Spleen (tissue), 11 donors: ENCODE measurements around the gene NRROS. TPM values are rescaled to one million over a fixed set of nuclear protein-coding genes. Genes with fewer than 3 reads are reported as not detected.

Experiments
- DNase-seq: peaks from one replicate; pipeline ENCODE4 v3.0.0-alpha.2; 2020
- H3K27ac ChIP-seq, 8 donors: fragments of 200-600 bp; sonication (generic) in 7 of 8; 1 replicate in 4 of 8; 2 replicates in 4 of 8; pipeline versions ENCODE4 v1.5.0 to v1.8.0; 2016 to 2021; ENCODE audit warnings: inconsistent platforms in 4 of 8, mild to moderate bottlenecking in 4 of 8, moderate library complexity in 1 of 8
- H3K27me3 ChIP-seq, 7 donors: fragments of 200-600 bp; sonication (generic) in 6 of 7; replicated peaks in 1 of 7; 1 replicate in 4 of 7; 2 replicates in 3 of 7; pipeline versions ENCODE4 v1.5.0 to v1.8.0; 2016 to 2021; ENCODE audit warnings: inconsistent platforms in 3 of 7, mild to moderate bottlenecking in 1 of 7
- H3K36me3 ChIP-seq, 6 donors: fragments of 200-600 bp; sonication (generic) in 5 of 6; 1 replicate in 4 of 6; 2 replicates in 2 of 6; pipeline versions ENCODE4 v1.5.0 to v1.8.0; 2016 to 2021; ENCODE audit warnings: inconsistent platforms in 2 of 6
- H3K4me1 ChIP-seq, 6 donors: fragments of 200-600 bp; sonication (generic) in 5 of 6; 1 replicate in 3 of 6; 2 replicates in 3 of 6; pipeline versions ENCODE4 v1.5.0 to v1.8.0; 2016 to 2021; ENCODE audit warnings: inconsistent platforms in 3 of 6
- H3K4me3 ChIP-seq, 8 donors: fragments of 200-600 bp; sonication (generic) in 7 of 8; 1 replicate in 4 of 8; 2 replicates in 4 of 8; pipeline versions ENCODE4 v1.5.0 to v1.8.0; 2016 to 2021; ENCODE audit warnings: inconsistent platforms in 4 of 8, mild to moderate bottlenecking in 4 of 8, moderate library complexity in 2 of 8
- H3K9me3 ChIP-seq, 8 donors: fragments of 200-600 bp; sonication (generic) in 7 of 8; 1 replicate in 4 of 8; 2 replicates in 4 of 8; pipeline versions ENCODE4 v1.5.0 to v1.8.0; 2016 to 2021; ENCODE audit warnings: inconsistent platforms in 4 of 8
- POLR2A ChIP-seq, 3 donors: fragments of 450-650 bp; IDR thresholded peaks; one replicate each; pipeline ENCODE4 v1.5.1; 2017; ENCODE audit warnings: antibody characterized with exemption in 3 of 3, mild to moderate bottlenecking in 1 of 3
- POLR2AphosphoS5 ChIP-seq, 3 donors: sonication (generic); formaldehyde crosslinking; IDR thresholded peaks; one replicate each; pipeline ENCODE4 v1.5.1; 2017; ENCODE audit warnings: antibody characterized with exemption in 3 of 3
- WGBS, 5 donors: extraction: QIAGEN DNeasy Blood & Tissue Kit in 3 of 5; methylation state at CpG; one replicate each; pipeline versions ENCODE4 v1.1.5 to v1.1.7; 2013 to 2018; 5-methylcytosine and 5-hydroxymethylcytosine counted together
- intact Hi-C: fragments of 100-400 bp; cut with DNase I; formaldehyde crosslinking; loops from one replicate; pipeline ENCODE4 v1.15.0; 2023; ENCODE audit warnings: low total_unique reads
- polyA plus RNA-seq, 3 donors: library from polyadenylated mRNA; stranded (reverse); fragments of 200-250 nt; gene quantifications; one replicate each; pipeline ENCODE4 v1.2.1, GENCODE V29; 2013
- total RNA-seq, 7 donors: library from RNA; depleted of rRNA in 3 of 7; stranded (reverse); fragments of >200 nt in 3 of 7; fragmentation: NEBNext Ultra II Directional in 4 of 7; extraction: Animal tissue kit (Norgen Biotek cat#: 25700) in 4 of 7; gene quantifications; one replicate each; pipeline versions ENCODE4 v1.1.0 to v1.2.1, GENCODE V29; 2016 to 2021
- TF ChIP-seq, protein P1 (sequence below), 11 experiments: fragments of 200-600 bp in 7 of 11; fragments of 450-650 bp in 4 of 11; sonication (generic) in 4 of 11; IDR thresholded peaks in 8 of 11; conservative IDR thresholded peaks in 3 of 11; 1 replicate in 7 of 11; 2 replicates in 4 of 11; pipeline versions ENCODE4 v1.4.0 to v1.8.0; 2016 to 2021; ENCODE audit warnings: antibody characterized with exemption in 11 of 11, inconsistent platforms in 4 of 11, mild to moderate bottlenecking in 1 of 11
- donor health status: healthy with polysubstance abuse.
- donor health status: DM: no; HTN: no; CAD: no; lungs with moderate emphysema.
- donor health status: DM: no; HTN: no; CAD: no.
- donor health status: Bipolar disorder and iron deficiency.
- donor health status: healthy.
- donor health status: DM: no; HTN: no; CAD: no.
- donor health status: DM: yes; HTN: yes; CAD: no.

The NRROS gene
- total and polyA plus RNA-seq, 10 donors: 7.8 to 35.2 (median 29.9) TPM

DNA sequence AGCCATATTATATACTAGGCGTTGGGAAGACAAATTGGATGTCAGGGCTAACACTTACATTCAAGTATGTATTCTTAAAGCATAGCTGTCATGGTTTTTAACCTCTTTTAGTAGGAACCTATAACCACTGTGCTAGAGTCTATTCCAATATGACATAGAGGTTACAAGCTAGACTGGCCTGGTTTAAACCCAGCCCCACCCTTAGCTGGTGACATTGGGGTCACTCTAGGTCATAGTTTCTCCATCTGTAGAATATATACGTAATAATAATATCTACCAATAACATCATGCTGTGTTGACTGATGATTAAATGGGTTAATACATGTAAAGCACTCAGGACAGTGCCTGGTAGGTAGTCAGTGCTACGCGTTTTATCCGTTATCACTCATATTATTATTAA is 16.7 kb downstream of the NRROS start:
- peaks cover 0 to 92% (median 70%) of the 10 kb centered on the region in 6 donors for H3K36me3 ChIP-seq
- DNase-seq: no peak
- H3K27ac ChIP-seq: peak overlapping the region in 3 of 8 donors; percentile 2 to 53 (median 19)
- no peaks in the 10 kb centered on the region for H3K9me3 ChIP-seq
- peaks cover 1 to 44% (median 24%) of the 10 kb centered on the region in 6 donors for H3K4me1 ChIP-seq
- H3K4me3 ChIP-seq: no peak overlapping the region
- intact Hi-C loops: no loop called here
- TF ChIP-seq POLR2AphosphoS5 (IDR thresholded peaks at IDR 0.05) (no peak), POLR2A (IDR thresholded peaks at IDR 0.05) (no peak)
- TF ChIP-seq, protein P1, sequence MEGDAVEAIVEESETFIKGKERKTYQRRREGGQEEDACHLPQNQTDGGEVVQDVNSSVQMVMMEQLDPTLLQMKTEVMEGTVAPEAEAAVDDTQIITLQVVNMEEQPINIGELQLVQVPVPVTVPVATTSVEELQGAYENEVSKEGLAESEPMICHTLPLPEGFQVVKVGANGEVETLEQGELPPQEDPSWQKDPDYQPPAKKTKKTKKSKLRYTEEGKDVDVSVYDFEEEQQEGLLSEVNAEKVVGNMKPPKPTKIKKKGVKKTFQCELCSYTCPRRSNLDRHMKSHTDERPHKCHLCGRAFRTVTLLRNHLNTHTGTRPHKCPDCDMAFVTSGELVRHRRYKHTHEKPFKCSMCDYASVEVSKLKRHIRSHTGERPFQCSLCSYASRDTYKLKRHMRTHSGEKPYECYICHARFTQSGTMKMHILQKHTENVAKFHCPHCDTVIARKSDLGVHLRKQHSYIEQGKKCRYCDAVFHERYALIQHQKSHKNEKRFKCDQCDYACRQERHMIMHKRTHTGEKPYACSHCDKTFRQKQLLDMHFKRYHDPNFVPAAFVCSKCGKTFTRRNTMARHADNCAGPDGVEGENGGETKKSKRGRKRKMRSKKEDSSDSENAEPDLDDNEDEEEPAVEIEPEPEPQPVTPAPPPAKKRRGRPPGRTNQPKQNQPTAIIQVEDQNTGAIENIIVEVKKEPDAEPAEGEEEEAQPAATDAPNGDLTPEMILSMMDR (IDR thresholded peaks at IDR 0.05 in 8 of 11, conservative IDR thresholded peaks at IDR 0.05 in 3 of 11): no peak
- H3K27me3 ChIP-seq: no peaks in the 10 kb centered on the region
- WGBS, 5 donors: 75 to 91% (median 82%) methylated on average over 5 of the region's 5 CpGs

DNA sequence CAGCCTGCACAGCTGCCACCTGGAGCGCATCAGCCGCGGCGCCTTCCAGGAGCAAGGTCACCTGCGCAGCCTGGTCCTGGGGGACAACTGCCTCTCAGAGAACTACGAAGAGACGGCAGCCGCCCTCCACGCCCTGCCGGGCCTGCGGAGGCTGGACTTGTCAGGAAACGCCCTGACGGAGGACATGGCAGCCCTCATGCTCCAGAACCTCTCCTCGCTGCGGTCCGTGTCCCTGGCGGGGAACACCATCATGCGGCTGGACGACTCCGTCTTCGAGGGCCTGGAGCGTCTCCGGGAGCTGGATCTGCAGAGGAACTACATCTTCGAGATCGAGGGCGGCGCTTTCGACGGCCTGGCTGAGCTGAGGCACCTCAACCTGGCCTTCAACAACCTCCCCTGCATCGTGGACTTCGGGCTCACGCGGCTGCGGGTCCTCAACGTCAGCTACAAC is 20.4 kb downstream of the NRROS start:
- Histone ChIP-seq H3K27ac (no peak overlapping the region), H3K9me3 (no peaks in the 10 kb centered on the region), H3K27me3 (no peaks in the 10 kb centered on the region), H3K4me3 (no peak overlapping the region), H3K36me3 (peaks cover 0 to 89% (median 61%) of the 10 kb centered on the region in 6 donors), H3K4me1 (peaks cover 0 to 14% (median 4%) of the 10 kb centered on the region in 6 donors)
- intact Hi-C loops: no loop called here
- whole genome bisulfite sequencing, 5 donors: 91 to 97% (median 96%) methylated on average over 22 to 35 of the region's 35 CpGs
- TF ChIP-seq, protein P1 (IDR thresholded peaks at IDR 0.05 in 8 of 11, conservative IDR thresholded peaks at IDR 0.05 in 3 of 11): no peak
- TF ChIP-seq POLR2AphosphoS5 (IDR thresholded peaks at IDR 0.05): peak in 1 of 3 donors; percentile 58
- no peak for TF ChIP-seq POLR2A (IDR thresholded peaks at IDR 0.05)
- no peak for DNase-seq

DNA sequence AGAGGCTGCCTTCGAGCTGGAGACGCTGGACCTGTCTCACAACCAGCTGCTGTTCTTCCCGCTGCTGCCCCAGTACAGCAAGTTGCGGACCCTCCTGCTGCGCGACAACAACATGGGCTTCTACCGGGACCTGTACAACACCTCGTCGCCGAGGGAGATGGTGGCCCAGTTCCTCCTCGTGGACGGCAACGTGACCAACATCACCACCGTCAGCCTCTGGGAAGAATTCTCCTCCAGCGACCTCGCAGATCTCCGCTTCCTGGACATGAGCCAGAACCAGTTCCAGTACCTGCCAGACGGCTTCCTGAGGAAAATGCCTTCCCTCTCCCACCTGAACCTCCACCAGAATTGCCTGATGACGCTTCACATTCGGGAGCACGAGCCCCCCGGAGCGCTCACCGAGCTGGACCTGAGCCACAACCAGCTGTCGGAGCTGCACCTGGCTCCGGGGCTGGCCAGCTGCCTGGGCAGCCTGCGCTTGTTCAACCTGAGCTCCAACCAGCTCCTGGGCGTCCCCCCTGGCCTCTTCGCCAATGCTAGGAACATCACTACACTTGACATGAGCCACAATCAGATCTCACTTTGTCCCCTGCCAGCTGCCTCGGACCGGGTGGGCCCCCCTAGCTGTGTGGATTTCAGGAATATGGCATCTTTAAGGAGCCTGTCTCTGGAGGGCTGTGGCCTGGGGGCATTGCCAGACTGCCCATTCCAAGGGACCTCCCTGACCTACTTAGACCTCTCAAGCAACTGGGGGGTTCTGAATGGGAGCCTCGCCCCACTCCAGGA is 21.1 kb downstream of the NRROS start:
- no peak overlapping the region for H3K27ac ChIP-seq
- intact Hi-C loops: no loop called here
- WGBS, 5 donors: 89 to 93% (median 91%) methylated on average over 24 to 32 of the region's 32 CpGs
- TF ChIP-seq POLR2A (IDR thresholded peaks at IDR 0.05) (no peak), POLR2AphosphoS5 (IDR thresholded peaks at IDR 0.05) (peak in 1 of 3 donors; percentile 7)
- TF ChIP-seq, protein P1 (IDR thresholded peaks at IDR 0.05 in 8 of 11, conservative IDR thresholded peaks at IDR 0.05 in 3 of 11): no peak
- no peaks in the 10 kb centered on the region for H3K9me3 ChIP-seq
- no peaks in the 10 kb centered on the region for H3K27me3 ChIP-seq
- H3K4me3 ChIP-seq: no peak overlapping the region
- no peak for DNase-seq
- H3K4me1 ChIP-seq: peaks cover 0 to 13% (median 4%) of the 10 kb centered on the region in 6 donors
- peaks cover 0 to 82% (median 55%) of the 10 kb centered on the region in 6 donors for H3K36me3 ChIP-seq

DNA sequence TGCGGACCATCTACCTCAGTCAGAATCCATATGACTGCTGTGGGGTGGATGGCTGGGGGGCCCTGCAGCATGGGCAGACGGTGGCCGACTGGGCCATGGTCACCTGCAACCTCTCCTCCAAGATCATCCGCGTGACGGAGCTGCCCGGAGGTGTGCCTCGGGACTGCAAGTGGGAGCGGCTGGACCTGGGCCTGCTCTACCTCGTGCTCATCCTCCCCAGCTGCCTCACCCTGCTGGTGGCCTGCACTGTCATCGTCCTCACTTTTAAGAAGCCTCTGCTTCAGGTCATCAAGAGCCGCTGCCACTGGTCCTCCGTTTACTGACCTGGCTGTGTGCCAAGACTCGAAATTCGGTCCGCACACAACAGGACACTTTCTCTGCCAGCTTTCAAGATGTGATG is 21.9 kb downstream of the NRROS start:
- no peaks in the 10 kb centered on the region for H3K27me3 ChIP-seq
- H3K36me3 ChIP-seq: peaks cover 0 to 74% (median 47%) of the 10 kb centered on the region in 6 donors
- TF ChIP-seq, protein P1 (IDR thresholded peaks at IDR 0.05 in 8 of 11, conservative IDR thresholded peaks at IDR 0.05 in 3 of 11): no peak
- peak in 1 of 3 donors; percentile 36 for TF ChIP-seq POLR2AphosphoS5 (IDR thresholded peaks at IDR 0.05)
- intact Hi-C loops: no loop called here
- H3K27ac ChIP-seq: no peak overlapping the region
- 86 to 91% (median 89%) methylated on average over 13 to 16 of the region's 16 CpGs for WGBS, 5 donors
- no peak for DNase-seq
- no peaks in the 10 kb centered on the region for H3K9me3 ChIP-seq
- H3K4me3 ChIP-seq: no peak overlapping the region
- H3K4me1 ChIP-seq: peaks cover 0 to 6% (median under 1%) of the 10 kb centered on the region in 6 donors
